Medulla oblongata (tissue), 1 donor: Measurements from ENCODE around the gene ANAPC16.
"Not testable (repeated sequence)": the region's sequence is repeated elsewhere in the genome, so short reads cannot be mapped to it uniquely, and the experiment has no call there.

Experiments used
- DNase-seq: peaks from one replicate; pipeline ENCODE4 v3.0.0-alpha.2; 2015; ENCODE audit errors: extremely low spot score

ANAPC16 gene

DNA sequence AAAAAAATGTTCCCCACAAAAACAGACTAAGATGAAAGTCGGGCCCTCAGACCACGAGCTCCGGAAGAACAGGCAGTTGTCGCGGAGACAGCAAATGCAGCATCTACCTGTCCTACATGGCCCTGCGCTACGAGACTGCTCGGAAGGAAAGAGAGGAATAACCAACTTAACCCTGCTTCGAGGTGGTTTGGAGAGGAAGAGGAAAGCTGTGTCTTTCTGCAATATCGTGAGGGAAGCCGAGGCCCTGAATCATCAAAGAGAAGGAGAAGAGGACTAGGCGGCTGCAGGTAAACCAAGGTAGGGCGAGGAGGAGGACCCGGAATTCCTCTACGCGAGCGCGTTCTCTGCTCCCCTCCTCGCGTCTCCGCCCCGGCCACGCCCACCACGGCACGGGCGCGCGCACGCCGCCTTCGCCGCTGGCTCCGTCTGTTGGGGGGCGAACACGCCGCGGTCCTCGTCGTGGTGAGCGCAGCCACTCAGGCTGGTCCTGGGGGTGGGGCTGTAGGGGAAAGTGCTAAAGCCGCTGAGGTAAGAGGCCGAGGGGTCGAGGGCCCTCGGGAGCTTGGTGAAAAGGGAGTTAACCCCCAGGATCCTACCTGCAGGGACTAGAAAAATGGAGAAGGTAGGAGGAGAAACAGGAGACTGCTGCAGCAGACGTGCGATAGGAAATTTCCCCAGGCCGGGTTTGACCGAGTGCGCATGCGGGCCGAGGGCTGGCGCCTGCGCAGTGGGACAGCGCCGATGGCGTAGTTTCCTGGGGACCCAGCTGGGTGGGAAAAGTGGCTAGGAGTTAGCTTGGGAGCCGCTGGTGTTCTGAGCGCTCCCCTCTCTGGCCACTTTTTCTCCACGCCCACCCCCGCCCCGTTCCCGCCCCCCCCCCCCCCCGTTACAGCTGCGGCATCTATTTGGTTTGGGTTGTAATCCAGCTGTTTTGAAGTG is at the start of gene ANAPC16, which contains the start of gene ASCC1:
Gene ANAPC16 (plus strand): TSS at position 402 of the 939 bp plus-strand sequence. CDS start 7,903 bp downstream, outside the sequence.
Gene ASCC1 (minus strand): TSS at position 666 of the 939 bp plus-strand sequence. CDS start 2,978 bp downstream, outside the sequence.
- DNase-seq, result peak; percentile 95

DNA sequence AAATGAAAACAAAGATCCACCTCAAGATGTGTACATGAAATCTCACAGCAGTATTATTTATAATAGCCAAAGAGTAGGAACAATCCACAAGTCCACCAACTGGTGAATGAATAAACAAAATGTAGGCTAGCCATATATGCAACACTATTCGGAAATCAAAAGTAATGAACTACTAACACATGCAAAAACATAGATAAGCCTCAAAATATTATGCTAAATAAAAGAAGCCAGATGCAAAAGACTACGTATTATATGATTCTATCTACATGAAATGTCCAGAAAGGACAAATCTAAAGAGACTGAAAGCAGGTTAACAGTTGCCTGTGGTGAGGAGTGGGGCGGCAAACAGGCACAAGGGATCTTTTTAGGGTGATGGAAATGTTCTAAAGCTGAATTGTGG is 48.7 kb upstream of the ANAPC16 start:
- no peak for DNase-seq

- DNase-seq, result no peak
Observed at GRCh38 chr10:72170263-72170662, 45.5 kb upstream of the ANAPC16 start.

GRCh38 chr10:72170733-72171132 is 45.1 kb upstream of the ANAPC16 start:
- no peak for DNase-seq

DNA sequence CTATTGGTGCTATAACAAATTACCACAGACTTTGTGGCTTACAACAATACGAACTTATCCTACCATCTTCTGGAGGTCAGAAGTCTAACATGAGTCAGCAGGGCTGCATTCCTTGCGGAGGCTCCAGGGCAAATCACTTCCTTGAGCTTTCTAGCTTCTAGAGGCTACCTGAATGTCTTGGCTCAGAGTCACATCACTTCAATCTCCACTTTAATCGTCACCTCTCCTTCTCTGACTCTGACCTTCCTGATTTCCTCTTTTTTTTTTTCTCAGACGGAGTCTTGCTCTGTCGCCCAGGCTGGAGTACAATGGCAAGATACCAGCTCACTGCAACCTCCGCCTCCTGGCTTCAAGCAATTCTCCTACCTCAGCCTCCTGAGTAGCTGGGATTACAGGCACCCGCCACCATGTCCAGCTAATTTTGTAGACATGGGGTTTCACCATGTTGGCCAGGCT is 44.6 kb upstream of the ANAPC16 start:
- no peak for DNase-seq

DNA sequence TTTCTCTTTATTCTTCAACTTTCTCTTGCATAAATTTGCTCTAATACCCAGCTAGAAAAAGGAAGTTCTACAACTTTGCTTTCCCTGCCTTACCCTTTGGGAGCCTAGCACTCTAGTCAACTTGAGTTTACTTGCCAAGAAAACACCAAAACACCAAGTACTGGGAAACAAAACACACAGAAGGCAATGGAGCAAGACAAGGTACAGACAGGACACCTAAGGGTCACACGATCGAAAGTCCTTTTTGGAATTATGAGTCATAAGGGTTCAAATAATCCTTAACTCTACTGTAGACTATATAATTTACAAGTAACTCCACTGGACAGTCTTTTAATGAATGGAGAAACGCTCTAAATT is 42.6 kb upstream of the ANAPC16 start:
- DNase-seq, result no peak

- DNase-seq, result no peak
Observed at GRCh38 chr10:72173619-72174296, 42.1 kb upstream of the ANAPC16 start.

GRCh38 chr10:72174297-72174662 is 41.5 kb upstream of the ANAPC16 start:
- no peak for DNase-seq

- DNase-seq, result no peak
Observed at GRCh38 chr10:72175149-72175548, 40.7 kb upstream of the ANAPC16 start.

DNA sequence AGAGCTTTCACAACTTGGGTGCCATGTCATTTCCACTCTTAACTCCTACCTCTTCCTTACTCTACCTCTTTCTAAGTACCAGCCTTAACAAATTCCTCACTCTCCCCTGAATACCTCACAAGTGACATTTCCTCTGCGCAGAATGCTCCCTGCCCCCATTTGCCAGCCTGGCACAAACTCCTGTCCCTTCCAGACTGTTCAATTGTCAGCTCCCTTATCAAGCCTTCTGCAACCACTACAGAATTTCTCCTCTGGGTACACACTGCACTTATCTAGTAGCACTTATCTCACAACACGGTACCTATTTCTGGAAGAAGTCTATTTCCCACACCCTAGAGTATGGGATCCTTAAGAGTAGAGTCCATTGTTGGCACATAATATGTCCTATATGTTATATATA is 39.1 kb upstream of the ANAPC16 start:
- DNase-seq, result no peak

GRCh38 chr10:72177454-72177853 is 38.4 kb upstream of the ANAPC16 start:
- no peak for DNase-seq

DNA sequence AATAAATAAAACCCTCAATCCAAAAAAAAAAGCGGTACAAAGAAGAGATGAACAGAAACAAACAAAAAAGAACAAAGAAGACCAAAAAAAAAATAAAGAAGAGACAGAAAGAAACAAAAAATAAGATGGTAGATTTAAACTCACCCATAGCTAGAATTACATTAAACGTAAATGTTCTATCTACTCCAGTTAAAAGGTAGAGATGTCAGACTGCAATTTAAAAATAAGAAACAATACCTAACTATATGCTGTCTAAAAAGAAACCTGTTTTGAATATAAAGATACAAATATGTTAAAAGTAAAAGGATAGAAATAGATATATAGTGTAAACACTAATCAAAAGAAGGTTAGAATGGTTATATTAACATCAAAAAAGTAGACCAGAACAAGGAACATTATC is 31.7 kb upstream of the ANAPC16 start:
- no peak for DNase-seq

DNA sequence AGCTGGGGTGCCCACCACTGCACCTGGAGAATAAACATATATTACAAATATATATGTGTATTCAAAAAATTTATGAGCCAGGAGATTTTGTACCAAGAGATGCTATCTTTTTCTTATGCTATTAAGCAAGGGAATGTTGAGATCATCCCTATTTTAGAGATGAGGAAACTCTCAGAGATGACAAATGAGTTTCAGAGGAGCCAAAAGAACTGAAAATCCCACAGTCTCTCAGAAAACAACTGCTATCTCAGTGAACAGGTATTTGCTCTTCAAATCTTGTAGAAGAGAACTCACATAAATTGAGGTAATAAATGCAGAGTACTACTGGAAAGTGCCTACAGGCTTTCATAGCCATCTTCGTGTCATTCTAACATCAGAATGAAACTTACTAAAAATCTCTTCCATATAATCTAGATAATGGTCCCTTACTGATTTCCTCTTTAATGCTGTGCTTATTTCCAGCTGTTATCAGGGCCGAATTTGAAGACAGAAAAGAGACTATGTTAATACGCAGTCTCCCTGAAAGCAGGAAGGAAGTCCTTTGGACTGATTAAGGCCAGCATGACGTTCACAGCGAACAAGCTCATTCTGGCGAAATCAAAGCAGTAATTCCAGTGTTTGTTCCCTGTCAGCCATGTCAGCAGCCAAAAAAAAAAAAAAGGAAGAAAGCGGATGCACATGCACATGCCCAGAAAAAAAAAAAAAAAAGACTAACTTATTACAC is 29.4 kb upstream of the ANAPC16 start:
- DNase-seq, result peak; percentile 69

DNA sequence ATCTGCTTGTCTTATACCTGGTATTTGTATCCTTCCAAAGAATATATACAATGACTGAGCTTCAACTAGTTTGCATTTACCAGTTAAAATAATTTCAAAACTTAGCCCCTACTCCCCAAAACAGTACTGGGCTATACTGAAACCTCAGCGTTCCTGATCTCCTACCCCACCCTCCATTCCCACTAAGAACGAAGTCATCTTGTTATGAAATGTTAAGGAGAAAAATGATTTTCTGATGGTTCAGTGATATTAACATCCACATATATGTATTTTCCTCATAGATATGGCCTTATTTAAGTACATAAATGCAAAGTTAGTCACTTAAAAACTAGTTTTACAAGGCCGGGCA is 28.9 kb upstream of the ANAPC16 start:
- no peak for DNase-seq

DNA sequence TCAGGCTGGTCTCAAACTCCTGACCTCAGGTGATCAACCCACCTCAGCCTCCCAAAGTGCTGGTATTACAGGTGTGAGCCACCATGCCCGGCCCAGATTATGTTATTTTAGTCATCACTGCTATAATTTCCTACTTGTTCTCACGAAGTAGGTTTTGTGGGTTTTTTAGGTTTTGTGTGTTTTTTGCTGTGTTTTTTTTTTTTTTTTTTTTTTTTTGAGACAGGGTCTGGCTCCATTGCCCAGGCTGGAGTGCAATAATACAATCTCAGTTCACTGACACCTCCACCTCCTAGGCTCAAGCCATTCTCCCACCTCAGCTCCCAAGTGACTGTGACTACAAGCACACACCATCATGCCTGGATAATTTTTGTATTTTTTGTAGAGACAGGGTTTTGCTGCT is 20.9 kb upstream of the ANAPC16 start:
- DNase-seq, result no peak

DNA sequence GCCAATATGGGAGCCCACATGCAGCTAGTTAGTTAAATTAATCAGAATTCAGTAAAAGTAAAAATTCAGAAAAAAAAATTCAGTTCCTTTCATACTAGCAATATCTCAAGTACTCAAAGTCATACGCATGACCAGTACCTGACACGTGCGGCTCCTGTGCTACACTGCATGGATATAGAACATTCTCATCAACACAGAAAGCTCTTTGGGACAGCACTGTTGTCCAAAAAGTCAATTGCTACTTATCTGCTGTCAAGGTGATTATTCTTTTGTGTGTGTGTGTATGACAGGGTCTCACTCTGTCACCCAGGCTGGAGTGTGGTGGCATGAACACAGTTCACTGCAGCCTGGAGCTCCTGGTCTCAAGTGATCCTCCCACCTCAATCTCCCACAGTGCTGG is 14.9 kb upstream of the ANAPC16 start:
- DNase-seq, result no peak

DNA sequence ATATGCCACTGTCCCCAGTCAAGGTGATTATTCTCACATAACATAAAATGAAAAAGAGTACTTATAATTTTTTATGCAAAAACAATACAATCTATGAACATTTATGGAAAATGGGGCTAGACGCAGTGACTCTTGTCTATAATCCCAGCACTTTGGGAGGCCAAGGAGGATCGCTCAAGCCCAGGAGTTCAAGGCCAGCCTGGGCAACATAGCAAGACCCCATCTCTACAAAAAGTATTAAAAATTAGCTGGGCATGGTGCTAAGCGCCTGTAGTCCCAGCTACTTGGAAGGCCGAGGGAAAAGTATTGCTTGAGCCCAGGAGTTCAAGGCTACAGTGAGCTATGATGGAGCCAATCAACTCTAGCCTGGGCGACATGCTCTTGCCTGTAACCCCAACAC is 14.5 kb upstream of the ANAPC16 start:
- DNase-seq, result no peak

- no peak for DNase-seq
Observed at GRCh38 chr10:72204296-72204695, 11.5 kb upstream of the ANAPC16 start.

DNA sequence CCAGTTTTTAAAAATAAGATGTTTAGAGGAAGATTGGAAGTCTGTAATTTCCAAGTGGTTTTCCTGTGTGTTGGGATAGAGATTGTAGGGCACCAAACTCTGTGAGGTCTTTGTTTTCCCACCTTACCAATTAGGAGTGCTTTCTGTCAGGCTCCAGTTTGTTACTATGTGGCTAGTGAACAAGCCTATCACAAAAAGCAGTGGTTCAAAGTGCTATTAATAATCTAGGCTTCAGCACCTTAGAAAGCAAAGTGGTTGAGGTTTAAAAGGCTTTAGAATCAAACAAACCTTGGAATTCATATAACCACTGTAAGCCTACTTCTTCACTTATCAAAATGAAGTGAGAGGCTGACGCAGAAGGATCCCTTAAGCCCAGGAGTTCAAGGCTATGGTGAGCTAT is 11.1 kb upstream of the ANAPC16 start:
- no peak for DNase-seq

- DNase-seq, result no peak
Observed at GRCh38 chr10:72206511-72207229, 9.1 kb upstream of the ANAPC16 start.

DNA sequence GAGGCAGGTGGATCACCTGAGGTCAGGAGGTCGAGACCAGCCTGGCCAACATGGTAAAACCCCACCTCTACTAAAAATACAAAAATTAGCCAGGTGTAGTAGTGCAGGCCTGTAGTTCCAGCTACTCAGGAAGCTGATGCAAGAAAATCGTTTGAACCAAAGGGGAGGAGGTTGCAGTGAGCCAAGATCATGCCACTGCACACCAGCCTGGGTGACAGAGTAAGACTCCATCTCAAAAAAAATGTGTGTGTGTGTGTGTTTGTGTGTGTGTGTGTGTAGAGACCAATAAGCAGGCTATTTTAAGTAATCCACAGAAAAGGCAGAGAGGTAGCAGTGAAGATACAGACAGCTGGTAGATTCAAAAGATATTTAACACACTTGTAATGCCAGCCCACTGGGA is 7.3 kb upstream of the ANAPC16 start:
- DNase-seq, result not testable (repeated sequence)

DNA sequence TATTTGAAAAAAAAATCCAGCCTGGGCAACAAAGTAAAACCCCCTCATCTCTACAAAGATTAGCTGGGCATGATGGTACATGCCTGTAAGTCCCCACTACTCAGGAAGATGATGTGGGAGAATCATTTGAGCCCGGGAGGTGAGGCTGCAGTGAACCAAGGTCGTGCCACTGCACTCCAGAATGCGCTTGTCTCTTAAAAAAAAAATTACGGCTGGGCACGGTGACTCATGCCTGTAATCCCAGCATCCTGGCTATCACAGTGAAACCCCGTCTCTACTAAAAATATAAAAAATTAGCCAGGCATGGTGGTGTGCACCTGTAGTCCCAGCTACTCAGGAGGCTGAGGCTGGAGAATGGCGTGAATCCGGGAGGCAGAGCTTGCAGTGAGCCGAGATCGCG is 4.4 kb upstream of the ANAPC16 start:
- not testable (repeated sequence) for DNase-seq
